ENCODE measurements around the gene C17orf114.

Gene C17orf114

GRCh38 chr17:4786516-4786915 is 15.6 kb downstream of the C17orf114 start:
- peak overlapping the region; percentile 71 for H3K4me2 ChIP-seq (ENCODE audit: low read length)

DNA sequence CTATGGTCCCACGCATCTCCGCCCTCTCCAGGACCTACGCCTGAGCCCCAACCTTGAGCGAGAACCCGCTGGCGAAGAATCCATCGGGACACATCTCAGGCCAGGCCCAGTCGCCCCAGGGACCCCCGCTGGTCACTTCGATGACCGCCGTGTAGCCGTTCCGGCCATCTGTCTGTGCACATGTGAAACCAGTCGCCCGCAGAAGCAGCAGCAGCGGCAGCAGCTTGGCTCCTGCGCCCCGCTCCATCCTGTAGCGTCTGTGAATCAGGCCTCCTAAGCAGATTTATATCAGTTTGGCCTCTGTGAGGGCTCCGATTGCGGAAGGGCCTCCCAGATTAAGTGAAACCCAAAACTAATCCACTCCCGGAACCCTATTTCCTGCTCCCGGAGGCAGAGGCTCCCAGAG is 16.0 kb downstream of the C17orf114 start, which contains the start of gene VMO1:
TSS of gene VMO1 (minus strand) at position 259 of the 406 bp plus-strand sequence. CDS start at position 247, 12 bp downstream.
- H3K4me2 ChIP-seq (ENCODE audit: low read length) = peak within 1 kb of the TSS; percentile 71
- no peak for TF ChIP-seq CTCF (IDR thresholded peaks at IDR 0.05)
- no peaks in the 10 kb centered on the region for H3K79me2 ChIP-seq
- H3K9me3 ChIP-seq (ENCODE audit: control insufficient read depth, low read length) = no peaks in the 10 kb centered on the region
- no peak within 1 kb of the TSS for H3K9ac ChIP-seq
- H2AFZ ChIP-seq = peak within 1 kb of the TSS; percentile 72
- peaks cover 22% of the 10 kb centered on the region for H3K4me1 ChIP-seq
- H3K27ac ChIP-seq = peak within 1 kb of the TSS; percentile 85
- H3K36me3 ChIP-seq (ENCODE audit: control insufficient read depth, insufficient read depth, low read length) = no peaks in the 10 kb centered on the region
- H3K4me3 ChIP-seq (ENCODE audit: low read depth, low read length) = peak within 1 kb of the TSS; percentile 50
- H3K27me3 ChIP-seq (ENCODE audit: control insufficient read depth, insufficient read depth, low read length) = no peaks in the 10 kb centered on the region

More at GRCh38 chr17:4786516-4786915, 15.6 kb downstream of the C17orf114 start:
- Histone ChIP-seq H3K36me3 (ENCODE audit: control insufficient read depth, insufficient read depth, low read length) (no peaks in the 10 kb centered on the region), H3K9ac (no peak overlapping the region), H3K4me3 (ENCODE audit: low read depth, low read length) (peak overlapping the region; percentile 50), H2AFZ (peak overlapping the region; percentile 72), H3K27ac (peak overlapping the region; percentile 85), H3K79me2 (no peaks in the 10 kb centered on the region), H3K4me1 (peaks cover 22% of the 10 kb centered on the region), H3K9me3 (ENCODE audit: control insufficient read depth, low read length) (no peaks in the 10 kb centered on the region), H3K27me3 (ENCODE audit: control insufficient read depth, insufficient read depth, low read length) (no peaks in the 10 kb centered on the region)
- no peak for TF ChIP-seq CTCF (IDR thresholded peaks at IDR 0.05)

- Histone ChIP-seq H3K4me2 (ENCODE audit: low read length) (peak overlapping the region; percentile 71), H2AFZ (peak overlapping the region; percentile 72), H3K4me3 (ENCODE audit: low read depth, low read length) (peak overlapping the region; percentile 50), H3K36me3 (ENCODE audit: control insufficient read depth, insufficient read depth, low read length) (no peaks in the 10 kb centered on the region), H3K79me2 (no peaks in the 10 kb centered on the region), H3K9ac (no peak overlapping the region), H3K27ac (peak overlapping the region; percentile 85), H3K9me3 (ENCODE audit: control insufficient read depth, low read length) (no peaks in the 10 kb centered on the region), H3K27me3 (ENCODE audit: control insufficient read depth, insufficient read depth, low read length) (no peaks in the 10 kb centered on the region), H3K4me1 (peaks cover 19% of the 10 kb centered on the region)
- no peak for TF ChIP-seq CTCF (IDR thresholded peaks at IDR 0.05)
Measured at GRCh38 chr17:4785311-4786105, 16.6 kb downstream of the C17orf114 start.

GRCh38 chr17:4782652-4783051 is 19.5 kb downstream of the C17orf114 start:
- Histone ChIP-seq H3K9me3 (ENCODE audit: control insufficient read depth, low read length) (no peaks in the 10 kb centered on the region), H2AFZ (no peak overlapping the region), H3K4me2 (ENCODE audit: low read length) (no peak overlapping the region), H3K79me2 (no peaks in the 10 kb centered on the region), H3K9ac (no peak overlapping the region), H3K4me3 (ENCODE audit: low read depth, low read length) (no peak overlapping the region), H3K27me3 (ENCODE audit: control insufficient read depth, insufficient read depth, low read length) (no peaks in the 10 kb centered on the region), H3K27ac (no peak overlapping the region), H3K36me3 (ENCODE audit: control insufficient read depth, insufficient read depth, low read length) (no peaks in the 10 kb centered on the region), H3K4me1 (peaks cover 15% of the 10 kb centered on the region)
- TF ChIP-seq CTCF (IDR thresholded peaks at IDR 0.05) = no peak
